ENCODE data around the gene SLC6A18.

GRCh38 chr5:1249366-1250280 lies 24.4 kb downstream of the SLC6A18 start:
- TF ChIP-seq REST (IDR thresholded peaks at IDR 0.05; ENCODE audit: insufficient read depth in 1 of 2, low read depth in 2 of 2, low read length in 1 of 2) (no peak), CTCF (IDR thresholded peaks at IDR 0.05) (no peak), POLR2AphosphoS5 (IDR thresholded peaks at IDR 0.05; ENCODE audit: low read depth, low read length) (no peak)

Data from Panc1 (cell line).